ENCODE results near the gene PDZK1IP1. TPM values are rescaled to one million over a fixed set of nuclear protein-coding genes. Genes with fewer than 3 reads are reported as not detected.

PDZK1IP1 gene
- total RNA-seq, 1 experiment from 2014 or later: not detected

- TF ChIP-seq TCF7L2 (IDR thresholded peaks at IDR 0.05; ENCODE audit: borderline replicate concordance, extremely low read depth, insufficient read depth, insufficient read length) (no peak), YY1 (IDR thresholded peaks at IDR 0.05; ENCODE audit: extremely low read depth, insufficient replicate concordance, low read depth, low read length) (no peak), SP1 (IDR thresholded peaks at IDR 0.05; ENCODE audit: low read depth) (no peak), EZH2phosphoT487 (IDR thresholded peaks at IDR 0.05; ENCODE audit: borderline replicate concordance) (no peak), EGR1 (IDR thresholded peaks at IDR 0.05; ENCODE audit: low read depth) (no peak), ZFX (IDR thresholded peaks at IDR 0.05) (no peak), POLR2AphosphoS5 (IDR thresholded peaks at IDR 0.05; ENCODE audit: low read depth, low read length) (no peak), SRF (IDR thresholded peaks at IDR 0.05; ENCODE audit: low read depth) (no peak)
- TF ChIP-seq, protein P1, sequence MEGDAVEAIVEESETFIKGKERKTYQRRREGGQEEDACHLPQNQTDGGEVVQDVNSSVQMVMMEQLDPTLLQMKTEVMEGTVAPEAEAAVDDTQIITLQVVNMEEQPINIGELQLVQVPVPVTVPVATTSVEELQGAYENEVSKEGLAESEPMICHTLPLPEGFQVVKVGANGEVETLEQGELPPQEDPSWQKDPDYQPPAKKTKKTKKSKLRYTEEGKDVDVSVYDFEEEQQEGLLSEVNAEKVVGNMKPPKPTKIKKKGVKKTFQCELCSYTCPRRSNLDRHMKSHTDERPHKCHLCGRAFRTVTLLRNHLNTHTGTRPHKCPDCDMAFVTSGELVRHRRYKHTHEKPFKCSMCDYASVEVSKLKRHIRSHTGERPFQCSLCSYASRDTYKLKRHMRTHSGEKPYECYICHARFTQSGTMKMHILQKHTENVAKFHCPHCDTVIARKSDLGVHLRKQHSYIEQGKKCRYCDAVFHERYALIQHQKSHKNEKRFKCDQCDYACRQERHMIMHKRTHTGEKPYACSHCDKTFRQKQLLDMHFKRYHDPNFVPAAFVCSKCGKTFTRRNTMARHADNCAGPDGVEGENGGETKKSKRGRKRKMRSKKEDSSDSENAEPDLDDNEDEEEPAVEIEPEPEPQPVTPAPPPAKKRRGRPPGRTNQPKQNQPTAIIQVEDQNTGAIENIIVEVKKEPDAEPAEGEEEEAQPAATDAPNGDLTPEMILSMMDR (IDR thresholded peaks at IDR 0.05 in 2 of 3, conservative IDR thresholded peaks at IDR 0.05 in 1 of 3; ENCODE audit: borderline replicate concordance in 1 of 3, insufficient read depth in 1 of 3, low read depth in 2 of 3, low read length in 2 of 3): no peak
- Histone ChIP-seq H3K9me3 (ENCODE audit: control insufficient read depth in 1 of 2, insufficient read depth in 1 of 2, low read depth in 1 of 2, low read length in 2 of 2) (no peaks in the 10 kb centered on the region), H4K20me1 (ENCODE audit: insufficient read depth) (no peaks in the 10 kb centered on the region), H3K9me2 (ENCODE audit: insufficient read depth) (no peaks in the 10 kb centered on the region), H3K4me1 (ENCODE audit: control insufficient read depth in 1 of 2, insufficient read depth in 2 of 2, low read length in 2 of 2) (peaks cover 3 to 19% of the 10 kb centered on the region in 2 experiments; a peak in 3 of 4 replicates), H3K4me2 (ENCODE audit: low read length) (peak overlapping the region; percentile 37), H3K27ac (ENCODE audit: low read depth, low read length) (no peak overlapping the region), H3K27me3 (ENCODE audit: insufficient read depth, low read length) (no peaks in the 10 kb centered on the region), H3K36me3 (ENCODE audit: control insufficient read depth in 1 of 2, insufficient read depth in 2 of 2, low read length in 2 of 2) (no peaks in the 10 kb centered on the region), H3K9ac (ENCODE audit: low read length) (no peak overlapping the region), H2AFZ (ENCODE audit: low read depth, low read length, poor library complexity, severe bottlenecking) (no peak overlapping the region), H3K79me2 (ENCODE audit: insufficient read depth, low read length) (no peaks in the 10 kb centered on the region), H3K4me3 (replicated peaks in 1 of 2; ENCODE audit: low read depth in 1 of 2, low read length in 2 of 2) (no peak overlapping the region)
- RAD21 ChIA-PET (ENCODE audit: low non-redundant PET in 1 of 2, low total read pairs in 2 of 2, uncharacterized antibody in 2 of 2, unreplicated experiment in 2 of 2): no interaction called here
- intact Hi-C loops (cut with micrococcal nuclease): loop anchor here (5.0 kb wide), 1 partner anchor 535 kb away; no protein-coding TSS in a partner anchor
- DNase-seq (ENCODE audit: low read depth, low spot score) (no peak), ATAC-seq (no peak)
- POLR2A ChIA-PET: no interaction called here
- CTCF ChIA-PET: interaction anchor here (1.5 to 4.5 kb wide), 4 partner anchors 8 to 246 kb away, joined by 7 to 31 read pairs (median 12); partner anchors contain the start of gene FOXD2
- no TSS peak for BruUV-seq (replicated peaks)
Observed at GRCh38 chr1:47191940-47192457, 2.2 kb upstream of the PDZK1IP1 start.

Data from HCT116 (cell line).